ENCODE data around the gene HES4. TPM values are rescaled to one million over a fixed set of nuclear protein-coding genes. Genes with fewer than 3 reads are reported as not detected.

Gene HES4
- total RNA-seq, 4 donors from 2014 or later: 12.7 to 34.8 (median 31.6) TPM

DNA sequence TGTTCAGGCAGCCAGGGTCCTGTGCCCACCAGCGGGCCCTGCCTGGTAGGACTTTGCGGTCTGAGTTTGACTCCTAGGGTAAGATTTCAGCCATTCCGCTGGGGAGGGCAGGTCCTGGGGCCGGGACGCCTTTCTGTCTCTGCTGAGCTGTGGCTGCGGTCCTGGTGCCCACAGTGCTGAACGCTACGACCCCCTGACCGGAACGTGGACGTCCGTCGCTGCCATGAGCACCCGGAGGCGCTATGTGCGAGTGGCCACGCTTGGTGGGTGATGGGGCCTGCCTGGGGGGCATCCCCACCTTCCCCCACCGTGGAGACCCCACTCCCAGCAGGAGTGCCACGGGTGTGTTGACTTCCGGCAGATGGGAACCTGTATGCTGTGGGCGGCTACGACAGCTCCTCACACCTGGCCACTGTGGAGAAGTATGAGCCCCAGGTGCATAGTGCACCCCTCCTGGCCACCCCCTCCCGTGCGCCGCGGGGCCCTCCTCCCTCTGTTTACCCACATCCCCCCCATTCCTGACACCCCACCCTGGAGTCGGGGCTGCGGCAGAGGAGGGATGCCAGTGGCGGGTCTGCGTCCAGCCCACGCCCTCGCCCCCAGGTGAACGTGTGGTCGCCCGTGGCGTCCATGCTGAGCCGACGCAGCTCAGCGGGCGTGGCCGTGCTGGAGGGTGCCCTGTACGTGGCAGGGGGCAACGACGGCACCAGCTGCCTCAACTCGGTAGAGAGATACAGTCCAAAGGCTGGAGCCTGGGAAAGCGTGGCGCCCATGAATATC lies 36.0 kb downstream of the HES4 start:
- Histone ChIP-seq H3K36me3 (peaks cover 10% of the 10 kb centered on the region), H3K4me1 (peaks cover 50% of the 10 kb centered on the region), H3K27me3 (peaks cover 6% of the 10 kb centered on the region), H3K4me3 (no peak overlapping the region), H3K27ac (no peak overlapping the region), H3K9me3 (no peaks in the 10 kb centered on the region)
- TF ChIP-seq POLR2A (IDR thresholded peaks at IDR 0.05) (no peak), EP300 (IDR thresholded peaks at IDR 0.05) (no peak), POLR2AphosphoS5 (IDR thresholded peaks at IDR 0.05) (no peak)
- TF ChIP-seq, protein P1, sequence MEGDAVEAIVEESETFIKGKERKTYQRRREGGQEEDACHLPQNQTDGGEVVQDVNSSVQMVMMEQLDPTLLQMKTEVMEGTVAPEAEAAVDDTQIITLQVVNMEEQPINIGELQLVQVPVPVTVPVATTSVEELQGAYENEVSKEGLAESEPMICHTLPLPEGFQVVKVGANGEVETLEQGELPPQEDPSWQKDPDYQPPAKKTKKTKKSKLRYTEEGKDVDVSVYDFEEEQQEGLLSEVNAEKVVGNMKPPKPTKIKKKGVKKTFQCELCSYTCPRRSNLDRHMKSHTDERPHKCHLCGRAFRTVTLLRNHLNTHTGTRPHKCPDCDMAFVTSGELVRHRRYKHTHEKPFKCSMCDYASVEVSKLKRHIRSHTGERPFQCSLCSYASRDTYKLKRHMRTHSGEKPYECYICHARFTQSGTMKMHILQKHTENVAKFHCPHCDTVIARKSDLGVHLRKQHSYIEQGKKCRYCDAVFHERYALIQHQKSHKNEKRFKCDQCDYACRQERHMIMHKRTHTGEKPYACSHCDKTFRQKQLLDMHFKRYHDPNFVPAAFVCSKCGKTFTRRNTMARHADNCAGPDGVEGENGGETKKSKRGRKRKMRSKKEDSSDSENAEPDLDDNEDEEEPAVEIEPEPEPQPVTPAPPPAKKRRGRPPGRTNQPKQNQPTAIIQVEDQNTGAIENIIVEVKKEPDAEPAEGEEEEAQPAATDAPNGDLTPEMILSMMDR (IDR thresholded peaks at IDR 0.05): no peak
- DNase-seq (ENCODE audit: low spot score in 2 of 2): no peak
- WGBS: 83% methylated on average over 15 of the region's 47 CpGs

GRCh38 chr1:963301-963651 lies 36.6 kb downstream of the HES4 start:
- Histone ChIP-seq H3K4me3 (no peak overlapping the region), H3K9me3 (no peaks in the 10 kb centered on the region), H3K36me3 (peaks cover 10% of the 10 kb centered on the region), H3K4me1 (peaks cover 52% of the 10 kb centered on the region), H3K27me3 (peaks cover 6% of the 10 kb centered on the region), H3K27ac (no peak overlapping the region)
- WGBS: 84% methylated on average over 9 of the region's 16 CpGs
- no peak for TF ChIP-seq POLR2A (IDR thresholded peaks at IDR 0.05)
- no peak for TF ChIP-seq POLR2AphosphoS5 (IDR thresholded peaks at IDR 0.05)
- TF ChIP-seq, protein P1 (IDR thresholded peaks at IDR 0.05): no peak
- no peak for TF ChIP-seq EP300 (IDR thresholded peaks at IDR 0.05)
- no peak for DNase-seq (ENCODE audit: low spot score in 2 of 2)

DNA sequence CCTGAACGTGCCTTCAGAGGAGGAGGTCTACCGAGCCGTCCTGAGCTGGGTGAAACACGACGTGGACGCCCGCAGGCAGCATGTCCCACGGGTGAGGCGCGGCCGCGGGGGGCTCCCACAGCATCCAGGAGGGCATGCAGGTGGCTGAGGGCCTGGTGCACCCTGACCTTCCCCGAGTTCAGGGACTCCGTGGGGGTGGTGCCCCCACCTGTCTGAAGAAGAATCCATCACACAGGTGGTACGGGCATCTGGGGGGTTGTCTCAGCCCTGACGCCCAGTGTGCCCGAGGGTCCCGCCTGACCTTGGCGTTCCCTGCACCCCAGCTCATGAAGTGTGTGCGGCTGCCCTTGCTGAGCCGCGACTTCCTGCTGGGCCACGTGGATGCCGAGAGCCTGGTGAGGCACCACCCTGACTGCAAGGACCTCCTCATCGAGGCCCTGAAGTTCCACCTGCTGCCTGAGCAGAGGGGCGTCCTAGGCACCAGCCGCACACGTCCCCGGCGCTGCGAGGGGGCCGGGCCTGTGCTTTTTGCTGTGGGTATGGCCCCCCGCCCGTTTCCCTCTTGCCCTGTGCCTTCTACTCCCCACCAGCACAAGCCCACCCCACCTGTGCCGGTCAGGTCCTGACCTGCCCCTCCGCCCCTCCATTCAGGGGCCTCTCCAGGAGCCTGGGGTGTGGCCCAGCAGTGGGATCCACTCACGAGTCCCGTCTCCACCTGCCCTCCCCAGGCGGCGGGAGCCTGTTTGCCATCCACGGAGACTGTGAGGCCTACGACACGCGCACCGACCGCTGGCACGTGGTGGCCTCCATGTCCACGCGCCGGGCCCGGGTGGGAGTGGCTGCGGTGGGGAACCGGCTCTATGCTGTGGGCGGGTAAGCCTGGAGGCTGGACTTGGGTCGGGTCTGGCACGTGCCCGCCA lies 37.3 kb downstream of the HES4 start:
- peaks cover 53% of the 10 kb centered on the region for H3K4me1 ChIP-seq

GRCh38 chr1:961132-961669 lies 38.7 kb downstream of the HES4 start:
- TF ChIP-seq EP300 (IDR thresholded peaks at IDR 0.05): no peak
- TF ChIP-seq POLR2A (IDR thresholded peaks at IDR 0.05): no peak
- no peak for TF ChIP-seq POLR2AphosphoS5 (IDR thresholded peaks at IDR 0.05)
- TF ChIP-seq, protein P1 (IDR thresholded peaks at IDR 0.05): no peak
- peaks cover 19% of the 10 kb centered on the region for H3K36me3 ChIP-seq
- peak overlapping the region; percentile 95 for H3K4me3 ChIP-seq
- WGBS: 63% methylated on average over 8 of the region's 56 CpGs
- no peaks in the 10 kb centered on the region for H3K9me3 ChIP-seq
- H3K27ac ChIP-seq: no peak overlapping the region
- H3K27me3 ChIP-seq: no peaks in the 10 kb centered on the region
- peaks cover 50% of the 10 kb centered on the region for H3K4me1 ChIP-seq
- DNase-seq (ENCODE audit: low spot score in 2 of 2): no peak

More for the DNA sequence above, 37.3 kb downstream of the HES4 start:
- Histone ChIP-seq H3K4me3 (no peak overlapping the region), H3K36me3 (peaks cover 10% of the 10 kb centered on the region), H3K9me3 (no peaks in the 10 kb centered on the region), H3K27me3 (peaks cover 4% of the 10 kb centered on the region), H3K27ac (no peak overlapping the region)
- TF ChIP-seq POLR2AphosphoS5 (IDR thresholded peaks at IDR 0.05) (no peak), POLR2A (IDR thresholded peaks at IDR 0.05) (no peak), EP300 (IDR thresholded peaks at IDR 0.05) (no peak)
- TF ChIP-seq, protein P1 (IDR thresholded peaks at IDR 0.05): no peak
- 97% methylated on average over 12 of the region's 57 CpGs for WGBS
- no peak for DNase-seq (ENCODE audit: low spot score in 2 of 2)
